ENCODE data around the gene PCDH9. TPM values are rescaled to one million over a fixed set of nuclear protein-coding genes. Genes with fewer than 3 reads are reported as not detected.

PCDH9 gene
- total and polyA plus RNA-seq, 2 of the 4 experiments (the other 2 are of a cell fraction): 2.2 to 10.2 TPM

DNA sequence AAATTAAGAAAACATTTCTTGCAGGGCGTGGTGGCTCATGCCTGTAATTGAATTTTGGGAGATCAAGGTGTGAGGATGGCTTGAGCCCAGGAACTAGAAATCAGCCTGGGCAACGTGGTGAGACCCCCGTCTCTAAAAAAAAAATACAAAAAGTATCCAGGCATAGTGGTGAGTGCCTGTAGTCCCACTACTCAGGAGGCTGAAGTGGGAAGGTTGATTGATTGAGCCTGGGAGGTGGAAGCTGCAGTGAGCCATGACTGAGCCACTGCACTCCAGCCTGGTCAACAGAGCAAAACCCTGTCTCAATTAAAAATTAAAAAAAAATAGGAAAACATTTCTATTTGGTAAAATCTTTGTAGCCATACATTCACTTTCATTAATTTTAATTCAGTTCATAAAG is 526.5 kb downstream of the PCDH9 start:
- intact Hi-C loops (cut with micrococcal nuclease): no loop called here
- no peaks in the 10 kb centered on the region for H3K36me3 ChIP-seq (ENCODE audit: control insufficient read depth, insufficient read depth, low read length)

More for the DNA sequence above, 526.5 kb downstream of the PCDH9 start:
- Histone ChIP-seq H3K4ac (ENCODE audit: low read depth, low read length) (no peak overlapping the region), H3K23ac (ENCODE audit: low read depth, low read length) (no peak overlapping the region), H3K4me3 (ENCODE audit: insufficient read depth, low read depth, low read length) (no peak overlapping the region), H3K18ac (ENCODE audit: low read depth, low read length) (no peak overlapping the region), H2BK120ac (ENCODE audit: low read depth, low read length) (no peak overlapping the region), H3K27ac (ENCODE audit: insufficient read depth, low read length) (no peak overlapping the region), H3K56ac (ENCODE audit: extremely low read depth, insufficient read depth, low read length) (no peak overlapping the region), H3K9ac (ENCODE audit: low read depth, low read length) (no peak overlapping the region), H2AK9ac (replicated peaks; ENCODE audit: low read depth, low read length, poor library complexity) (no peak overlapping the region), H3K9me3 (ENCODE audit: control insufficient read depth, insufficient read depth, low read length) (no peaks in the 10 kb centered on the region), H4K20me1 (ENCODE audit: insufficient read depth, low read length) (no peaks in the 10 kb centered on the region), H3K27me3 (ENCODE audit: control insufficient read depth, insufficient read depth, low read length) (no peaks in the 10 kb centered on the region), H3K14ac (replicated peaks; ENCODE audit: low read depth, low read length) (no peak overlapping the region), H2BK15ac (ENCODE audit: low read depth, low read length) (no peak overlapping the region), H3K79me1 (ENCODE audit: low read depth in 1 of 2, low read length in 2 of 2) (no peaks in the 10 kb centered on the region), H3K9me1 (ENCODE audit: insufficient read depth, low read length) (no peaks in the 10 kb centered on the region), H4K8ac (ENCODE audit: low read depth in 2 of 2, low read length in 2 of 2) (no peak overlapping the region), H2AFZ (replicated peaks; ENCODE audit: low read length, poor library complexity) (no peak overlapping the region), H3K4me1 (ENCODE audit: control insufficient read depth, insufficient read depth, low read length) (no peaks in the 10 kb centered on the region), H4K91ac (ENCODE audit: insufficient read depth, low read depth, low read length) (no peak overlapping the region), H2BK20ac (ENCODE audit: low read depth, low read length) (no peak overlapping the region), H2BK5ac (ENCODE audit: low read depth, low read length, poor library complexity, severe bottlenecking) (no peak overlapping the region), H4K5ac (ENCODE audit: low read depth, low read length) (no peak overlapping the region), H3K4me2 (ENCODE audit: low read depth, low read length) (no peak overlapping the region), H2AK5ac (ENCODE audit: low read depth, low read length) (no peak overlapping the region)
- ATAC-seq (ENCODE audit: low read depth): no peak
- BruUV-seq (replicated peaks): no TSS peak
- ChIA-PET POLR2A (ENCODE audit: unreplicated experiment) (no interaction called here), CTCF (no interaction called here)
- TF ChIP-seq RCOR1 (IDR thresholded peaks at IDR 0.05; ENCODE audit: insufficient replicate concordance, low read length) (no peak), USF2 (IDR thresholded peaks at IDR 0.05; ENCODE audit: low read depth, low read length) (no peak), FOS (IDR thresholded peaks at IDR 0.05; ENCODE audit: low read depth, low read length) (no peak), POLR2A (IDR thresholded peaks at IDR 0.05; ENCODE audit: low read depth, low read length) (no peak), NFE2L2 (IDR thresholded peaks at IDR 0.05; ENCODE audit: low read depth, low read length) (no peak), CEBPB (IDR thresholded peaks at IDR 0.05; ENCODE audit: low read depth, low read length) (no peak), RAD21 (IDR thresholded peaks at IDR 0.05; ENCODE audit: low read length) (no peak), MAZ (IDR thresholded peaks at IDR 0.05; ENCODE audit: borderline replicate concordance, low read depth, low read length) (no peak), CHD1 (IDR thresholded peaks at IDR 0.05; ENCODE audit: low read depth, low read length) (no peak), RFX5 (IDR thresholded peaks at IDR 0.05; ENCODE audit: low read depth, low read length) (no peak), SMC3 (IDR thresholded peaks at IDR 0.05; ENCODE audit: low read depth, low read length) (no peak), BHLHE40 (IDR thresholded peaks at IDR 0.05; ENCODE audit: low read depth, low read length) (no peak), MAFK (IDR thresholded peaks at IDR 0.05; ENCODE audit: low read depth, low read length) (no peak)
- TF ChIP-seq, protein P1, sequence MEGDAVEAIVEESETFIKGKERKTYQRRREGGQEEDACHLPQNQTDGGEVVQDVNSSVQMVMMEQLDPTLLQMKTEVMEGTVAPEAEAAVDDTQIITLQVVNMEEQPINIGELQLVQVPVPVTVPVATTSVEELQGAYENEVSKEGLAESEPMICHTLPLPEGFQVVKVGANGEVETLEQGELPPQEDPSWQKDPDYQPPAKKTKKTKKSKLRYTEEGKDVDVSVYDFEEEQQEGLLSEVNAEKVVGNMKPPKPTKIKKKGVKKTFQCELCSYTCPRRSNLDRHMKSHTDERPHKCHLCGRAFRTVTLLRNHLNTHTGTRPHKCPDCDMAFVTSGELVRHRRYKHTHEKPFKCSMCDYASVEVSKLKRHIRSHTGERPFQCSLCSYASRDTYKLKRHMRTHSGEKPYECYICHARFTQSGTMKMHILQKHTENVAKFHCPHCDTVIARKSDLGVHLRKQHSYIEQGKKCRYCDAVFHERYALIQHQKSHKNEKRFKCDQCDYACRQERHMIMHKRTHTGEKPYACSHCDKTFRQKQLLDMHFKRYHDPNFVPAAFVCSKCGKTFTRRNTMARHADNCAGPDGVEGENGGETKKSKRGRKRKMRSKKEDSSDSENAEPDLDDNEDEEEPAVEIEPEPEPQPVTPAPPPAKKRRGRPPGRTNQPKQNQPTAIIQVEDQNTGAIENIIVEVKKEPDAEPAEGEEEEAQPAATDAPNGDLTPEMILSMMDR (conservative IDR thresholded peaks at IDR 0.05; ENCODE audit: low read depth, low read length): no peak
- WGBS, 2 experiments (ENCODE audit: extremely low coverage in 2 of 2, insufficient read length in 1 of 2): 86% methylated on average over 1 of the region's 3 CpGs; no CpG with 5 or more reads in 1 of the 2 experiments
- DNase-seq: no peak
- in situ Hi-C loops (cut with MboI; ENCODE audit: low sequenced_read_pairs) (no loop called here), dilution Hi-C loops (cut with HindIII; ENCODE audit: low sequenced_read_pairs, unreplicated experiment) (no loop called here)

All from IMR-90 (cell line).